Chondrocyte (in vitro differentiated cells): Measurements from ENCODE around the gene LCE1F. TPM values are rescaled to one million over a fixed set of nuclear protein-coding genes. Genes with fewer than 3 reads are reported as not detected.

Experiments used
- DNase-seq: peaks from one replicate; pipeline ENCODE4 v3.0.0; 2021; ENCODE audit warnings: mixed read lengths, low spot score
- H3K27ac Mint-ChIP-seq: one replicate; pipeline ENCODE4 v1.8.0; 2021; ENCODE audit warnings: mild to moderate bottlenecking, moderate library complexity, mixed read lengths; ENCODE audit not compliant: unreplicated experiment
- H3K27me3 Mint-ChIP-seq: 2 replicates; pipeline ENCODE4 v1.8.0; 2021; ENCODE audit warnings: low read depth, mixed read lengths
- H3K36me3 Mint-ChIP-seq: 2 replicates; pipeline ENCODE4 v1.8.0; 2021; ENCODE audit warnings: low read depth, mixed read lengths
- H3K4me1 Mint-ChIP-seq: 2 replicates; pipeline ENCODE4 v1.8.0; 2021; ENCODE audit warnings: low read depth, mild to moderate bottlenecking, mixed read lengths
- H3K4me3 Mint-ChIP-seq: one replicate; pipeline ENCODE4 v1.8.0; 2021; ENCODE audit warnings: mild to moderate bottlenecking, moderate library complexity, mixed read lengths; ENCODE audit not compliant: unreplicated experiment
- H3K9me3 Mint-ChIP-seq: 2 replicates; pipeline ENCODE4 v1.8.0; 2021; ENCODE audit warnings: low read depth, mixed read lengths
- total RNA-seq: library from RNA; stranded (reverse); gene quantifications from 3 replicates; pipeline ENCODE4 v1.2.1, GENCODE V29; 2021
- TF ChIP-seq, protein P1 (sequence below): fragments of 200-600 bp; sonication (generic); IDR thresholded peaks from 2 replicates; pipeline ENCODE4 v1.5.0; 2021; ENCODE audit warnings: antibody characterized with exemption, mild to moderate bottlenecking, moderate library complexity

LCE1F gene
- total RNA-seq, 1 donor from 2014 or later: not detected

DNA sequence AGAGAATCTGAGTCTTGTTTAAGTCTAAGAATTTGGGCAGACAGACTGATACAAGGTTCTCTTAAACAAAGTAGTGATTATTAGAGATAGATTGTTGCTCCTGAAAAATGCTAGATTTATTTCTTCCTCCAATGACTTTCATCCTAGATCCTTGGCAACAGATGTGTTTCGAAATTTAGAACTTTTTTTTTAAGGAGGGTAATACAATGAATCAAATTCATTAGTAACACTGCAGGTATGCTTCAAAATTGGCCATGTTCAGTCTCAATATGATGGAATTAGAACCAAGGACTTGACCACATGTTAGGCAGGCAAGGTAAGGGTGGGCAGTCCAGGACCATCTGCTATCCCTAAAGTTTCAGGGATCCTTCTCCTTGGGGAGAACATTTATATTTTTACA, 4.5 kb upstream of the LCE1F start:
- Mint-ChIP-seq H3K9me3 (peaks cover 22% of the 10 kb centered on the region), H3K36me3 (no peaks in the 10 kb centered on the region), H3K4me1 (no peaks in the 10 kb centered on the region), H3K4me3 (no peak overlapping the region), H3K27me3 (no peaks in the 10 kb centered on the region), H3K27ac (no peak overlapping the region)
- TF ChIP-seq, protein P1, sequence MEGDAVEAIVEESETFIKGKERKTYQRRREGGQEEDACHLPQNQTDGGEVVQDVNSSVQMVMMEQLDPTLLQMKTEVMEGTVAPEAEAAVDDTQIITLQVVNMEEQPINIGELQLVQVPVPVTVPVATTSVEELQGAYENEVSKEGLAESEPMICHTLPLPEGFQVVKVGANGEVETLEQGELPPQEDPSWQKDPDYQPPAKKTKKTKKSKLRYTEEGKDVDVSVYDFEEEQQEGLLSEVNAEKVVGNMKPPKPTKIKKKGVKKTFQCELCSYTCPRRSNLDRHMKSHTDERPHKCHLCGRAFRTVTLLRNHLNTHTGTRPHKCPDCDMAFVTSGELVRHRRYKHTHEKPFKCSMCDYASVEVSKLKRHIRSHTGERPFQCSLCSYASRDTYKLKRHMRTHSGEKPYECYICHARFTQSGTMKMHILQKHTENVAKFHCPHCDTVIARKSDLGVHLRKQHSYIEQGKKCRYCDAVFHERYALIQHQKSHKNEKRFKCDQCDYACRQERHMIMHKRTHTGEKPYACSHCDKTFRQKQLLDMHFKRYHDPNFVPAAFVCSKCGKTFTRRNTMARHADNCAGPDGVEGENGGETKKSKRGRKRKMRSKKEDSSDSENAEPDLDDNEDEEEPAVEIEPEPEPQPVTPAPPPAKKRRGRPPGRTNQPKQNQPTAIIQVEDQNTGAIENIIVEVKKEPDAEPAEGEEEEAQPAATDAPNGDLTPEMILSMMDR: no peak
- DNase-seq: no peak

DNA sequence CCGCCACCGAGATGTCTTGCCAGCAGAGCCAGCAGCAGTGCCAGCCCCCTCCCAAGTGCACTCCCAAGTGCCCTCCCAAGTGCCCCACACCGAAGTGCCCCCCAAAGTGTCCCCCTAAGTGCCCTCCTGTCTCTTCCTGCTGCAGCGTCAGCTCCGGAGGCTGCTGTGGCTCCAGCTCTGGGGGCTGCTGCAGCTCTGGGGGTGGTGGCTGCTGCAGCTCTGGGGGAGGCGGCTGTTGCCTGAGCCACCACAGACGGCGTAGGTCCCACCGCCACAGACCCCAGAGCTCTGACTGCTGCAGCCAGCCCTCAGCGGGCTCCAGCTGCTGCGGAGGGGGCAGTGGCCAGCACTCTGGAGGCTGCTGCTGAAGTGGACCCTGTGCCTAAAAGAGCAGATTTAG, 1.4 kb downstream of the LCE1F start:
- H3K4me1 Mint-ChIP-seq: no peaks in the 10 kb centered on the region
- DNase-seq: no peak
- no peak overlapping the region for H3K27ac Mint-ChIP-seq
- H3K36me3 Mint-ChIP-seq: no peaks in the 10 kb centered on the region
- peaks cover 30% of the 10 kb centered on the region for H3K9me3 Mint-ChIP-seq
- peaks cover 3% of the 10 kb centered on the region for H3K27me3 Mint-ChIP-seq
- TF ChIP-seq, protein P1: no peak
- no peak overlapping the region for H3K4me3 Mint-ChIP-seq

GRCh38 chr1:152777510-152778137, 2.7 kb downstream of the LCE1F start:
- TF ChIP-seq, protein P1: no peak
- no peak overlapping the region for H3K27ac Mint-ChIP-seq
- no peaks in the 10 kb centered on the region for H3K4me1 Mint-ChIP-seq
- no peak for DNase-seq
- no peaks in the 10 kb centered on the region for H3K36me3 Mint-ChIP-seq
- no peak overlapping the region for H3K4me3 Mint-ChIP-seq
- peaks cover 3% of the 10 kb centered on the region for H3K27me3 Mint-ChIP-seq
- peaks cover 30% of the 10 kb centered on the region for H3K9me3 Mint-ChIP-seq

GRCh38 chr1:152783095-152783494, 8.2 kb downstream of the LCE1F start:
- Mint-ChIP-seq H3K36me3 (no peaks in the 10 kb centered on the region), H3K27me3 (peaks cover 3% of the 10 kb centered on the region), H3K4me1 (no peaks in the 10 kb centered on the region), H3K9me3 (peaks cover 3% of the 10 kb centered on the region), H3K27ac (no peak overlapping the region), H3K4me3 (no peak overlapping the region)
- no peak for DNase-seq
- TF ChIP-seq, protein P1: no peak

GRCh38 chr1:152786077-152786476, 11.1 kb downstream of the LCE1F start, which contains the start of gene LCE1E:
Gene LCE1E (plus strand): TSS chr1:152786257. CDS start chr1:152787300, 1,043 bp downstream.
- DNase-seq: no peak
- no peaks in the 10 kb centered on the region for H3K4me1 Mint-ChIP-seq
- H3K27me3 Mint-ChIP-seq: no peaks in the 10 kb centered on the region
- no peaks in the 10 kb centered on the region for H3K9me3 Mint-ChIP-seq
- no peak within 1 kb of the TSS for H3K27ac Mint-ChIP-seq
- no peak within 1 kb of the TSS for H3K4me3 Mint-ChIP-seq
- TF ChIP-seq, protein P1: no peak
- no peaks in the 10 kb centered on the region for H3K36me3 Mint-ChIP-seq
